GM12878 (cell line): ENCODE data around the gene JADE2. TPM values are rescaled to one million over a fixed set of nuclear protein-coding genes. Genes with fewer than 3 reads are reported as not detected.

ENCODE experiments used
- ATAC-seq: fragments of 200-7000 bp; cut with Tn5 transposase; 3 replicates; pipeline ENCODE4 v1.9.1; 2020; ENCODE audit warnings: mild to moderate bottlenecking, moderate library complexity
- BruUV-seq: library from RNA; stranded (reverse); fragments of 400-500 nt; replicated peaks from 2 replicates; lab custom pipeline; 2021; lab: Mats Ljungman, UMichigan
- CTCF ChIA-PET: fragments of 300-600 bp; sonication (Branson Sonifier 250); formaldehyde crosslinking; extraction: SDS; loops from one replicate; lab custom pipeline; 2021; ENCODE audit warnings: inconsistent platforms; lab: Yijun Ruan, JAX
- POLR2A ChIA-PET: fragments of 350-600 bp; formaldehyde crosslinking; extraction: SDS; loops from one replicate; lab custom pipeline; 2021; ENCODE audit warnings: inconsistent platforms; lab: Charles Lee
- RAD21 ChIA-PET: fragments of 300-600 bp; sonication (Branson Sonifier 250); formaldehyde crosslinking; loops from one replicate; lab custom pipeline; 2023; ENCODE audit warnings: antibody characterized with exemption; ENCODE audit not compliant: unreplicated experiment; lab: Charles Lee
- SMC1A ChIA-PET: fragments of 300-600 bp; sonication (Branson Sonifier 250); formaldehyde crosslinking; loops from one replicate; lab custom pipeline; 2023; ENCODE audit not compliant: unreplicated experiment, uncharacterized antibody; lab: Charles Lee
- DNase-seq: peaks from one replicate; pipeline ENCODE4 v3.0.0-alpha.2; 2011; ENCODE audit warnings: low read depth, low spot score
- FAIRE-seq: peaks from 3 replicates; lab custom pipeline; 2011; peaks lifted over from hg19 to GRCh38; lab: Jason Lieb, UNC
- H2AFZ ChIP-seq: 2 replicates; pipeline ENCODE4 v1.6.0; 2011; ENCODE audit warnings: low read depth, low read length, control low read depth; ENCODE audit not compliant: control insufficient read depth
- H3K27ac ChIP-seq: 2 replicates; pipeline ENCODE4 v1.5.1; 2011; ENCODE audit warnings: control low read depth; ENCODE audit not compliant: control insufficient read depth, insufficient read depth
- H3K27me3 ChIP-seq, 2 experiments: replicated peaks in 1 of 2; 2 replicates each; pipeline versions ENCODE4 v1.6.0 to v1.6.1; 2011; ENCODE audit warnings: low read length in 1 of 2; ENCODE audit not compliant: control insufficient read depth in 2 of 2, insufficient read depth in 2 of 2
- H3K36me3 ChIP-seq, 2 experiments: 2 replicates each; pipeline ENCODE4 v1.5.1; 2011; ENCODE audit warnings: low read length in 1 of 2; ENCODE audit not compliant: control insufficient read depth in 2 of 2, insufficient read depth in 2 of 2
- H3K4me1 ChIP-seq: 2 replicates; pipeline ENCODE4 v1.6.1; 2011; ENCODE audit warnings: mild to moderate bottlenecking, low read length, moderate library complexity, mixed read lengths; ENCODE audit not compliant: control insufficient read depth, insufficient read depth
- H3K4me2 ChIP-seq: 2 replicates; pipeline ENCODE4 v1.6.0; 2011; ENCODE audit warnings: control low read depth; ENCODE audit not compliant: control insufficient read depth, insufficient read depth
- H3K4me3 ChIP-seq: fragments of 200-600 bp; sonication (generic); 2 replicates; pipeline ENCODE4 v1.5.1; 2016
- H3K79me2 ChIP-seq: 2 replicates; pipeline ENCODE4 v1.6.0; 2011; ENCODE audit warnings: low read length; ENCODE audit not compliant: control insufficient read depth, insufficient read depth
- H3K9ac ChIP-seq: 2 replicates; pipeline ENCODE4 v1.8.0; 2011; ENCODE audit warnings: low read length, control low read depth, mixed read lengths; ENCODE audit not compliant: control insufficient read depth, insufficient read depth
- H3K9me3 ChIP-seq: replicated peaks from 3 replicates; pipeline ENCODE4 v1.5.1; 2011; ENCODE audit warnings: mild to moderate bottlenecking, low read length; ENCODE audit not compliant: control insufficient read depth, insufficient read depth
- H4K20me1 ChIP-seq: 2 replicates; pipeline ENCODE4 v1.6.0; 2011; ENCODE audit not compliant: control insufficient read depth, insufficient read depth
- ATF3 ChIP-seq: IDR thresholded peaks from 2 replicates; pipeline ENCODE4 v1.6.1; 2011; ENCODE audit warnings: low read depth, mild to moderate bottlenecking, low read length, moderate library complexity, borderline replicate concordance; ENCODE audit errors: extremely low read depth
- E2F4 ChIP-seq: IDR thresholded peaks from 2 replicates; pipeline ENCODE4 v1.6.1; 2012; ENCODE audit warnings: low read depth, low read length, improper control_type of control experiment
- ESRRA ChIP-seq: IDR thresholded peaks from 2 replicates; pipeline ENCODE4 v1.6.1; 2012; ENCODE audit warnings: mild to moderate bottlenecking, low read length, improper control_type of control experiment
- FOXK2 ChIP-seq: fragments of 450-650 bp; IDR thresholded peaks from 2 replicates; pipeline ENCODE4 v1.6.1; 2017; ENCODE audit warnings: mild to moderate bottlenecking, moderate library complexity
- JUNB ChIP-seq: IDR thresholded peaks from 2 replicates; pipeline ENCODE4 v1.6.1; 2016; ENCODE audit warnings: antibody characterized with exemption, mild to moderate bottlenecking
- JUND ChIP-seq: IDR thresholded peaks from 2 replicates; pipeline ENCODE4 v1.6.1; 2012; ENCODE audit warnings: low read depth, mild to moderate bottlenecking, low read length, improper control_type of control experiment, moderate library complexity
- MAX ChIP-seq: IDR thresholded peaks from 2 replicates; pipeline ENCODE4 v1.6.1; 2012; ENCODE audit warnings: low read depth, low read length, improper control_type of control experiment
- NR2C2 ChIP-seq: IDR thresholded peaks from 2 replicates; pipeline ENCODE4 v1.6.1; 2011; ENCODE audit warnings: borderline replicate concordance, low read depth; ENCODE audit not compliant: control insufficient read depth, insufficient read length
- POU2F2 ChIP-seq: IDR thresholded peaks from 3 replicates; pipeline ENCODE4 v1.6.1; 2011; ENCODE audit warnings: low read depth, mild to moderate bottlenecking, low read length, borderline replicate concordance
- RAD51 ChIP-seq: fragments of 450-650 bp; IDR thresholded peaks from 2 replicates; pipeline ENCODE4 v1.6.1; 2016; ENCODE audit warnings: moderate library complexity, mild to moderate bottlenecking, inconsistent platforms
- RBBP5 ChIP-seq: fragments of 200-600 bp; sonication (generic); conservative IDR thresholded peaks from 2 replicates; pipeline ENCODE4 v1.6.1; 2016
- RCOR1 ChIP-seq: conservative IDR thresholded peaks from 2 replicates; pipeline ENCODE4 v1.6.1; 2012; ENCODE audit warnings: low read depth, low read length, improper control_type of control experiment
- RUNX3 ChIP-seq: IDR thresholded peaks from 2 replicates; pipeline ENCODE4 v1.6.1; 2012; ENCODE audit warnings: low read length, inconsistent platforms
- SUPT20H ChIP-seq: IDR thresholded peaks from 2 replicates; pipeline ENCODE4 v1.6.1; 2011; ENCODE audit warnings: low read depth, mild to moderate bottlenecking, low read length, moderate library complexity, borderline replicate concordance; ENCODE audit not compliant: control insufficient read depth
- WRNIP1 ChIP-seq: IDR thresholded peaks from 2 replicates; pipeline ENCODE4 v1.6.1; 2011; ENCODE audit warnings: low read depth, low read length, improper control_type of control experiment, borderline replicate concordance
- ZBTB11 ChIP-seq: fragments of 450-650 bp; formaldehyde crosslinking; IDR thresholded peaks from 2 replicates; pipeline ENCODE4 v1.5.0; 2022; ENCODE audit warnings: mild to moderate bottlenecking, missing genetic modification characterization
- WGBS: methylation state at CpG from one replicate; pipeline ENCODE4 v1.1.6; 2016; ENCODE audit warnings: low lambda C conversion rate; ENCODE audit not compliant: insufficient replicate concordance, insufficient coverage; ENCODE audit errors: missing lambda C conversion rate; 5-methylcytosine and 5-hydroxymethylcytosine counted together
- in situ Hi-C: fragments of 300-500 bp; cut with MboI; formaldehyde crosslinking; loops from 9 replicates; pipeline ENCODE4 v1.14.3; 2018; ENCODE audit warnings: mixed read lengths
- intact Hi-C: fragments of 100-400 bp; cut with micrococcal nuclease; formaldehyde crosslinking; loops from one replicate; pipeline ENCODE4 v1.14.2; 2022; ENCODE audit not compliant: unreplicated experiment
- polyA plus RNA-seq, 11 experiments: library from polyadenylated mRNA; depleted of rRNA in 4 of 11; unstranded in 6 of 11; stranded (reverse) in 5 of 11; fragments of >200 nt; fragmentation: Nextera tagmentation in 4 of 11; fragmentation: Illumina TruSeq in 1 of 11; extraction: Ambion mirVana in 4 of 11; extraction: Trizol in 1 of 11; gene quantifications; 1 replicate in 1 of 11; 2 replicates in 10 of 11; pipeline versions ENCODE4 v1.2.1 to v1.2.3, GENCODE V29; 2011 to 2016; ENCODE audit warnings: inconsistent platforms in 2 of 11, missing spikeins in 2 of 11, low read depth in 1 of 11
- total RNA-seq, 4 experiments: library from RNA; depleted of rRNA in 3 of 4; stranded (reverse); fragments of >200 nt in 3 of 4; fragmentation: Illumina TruSeq in 1 of 4; extraction: Trizol in 1 of 4; gene quantifications; 2 replicates each; pipeline versions ENCODE4 v1.2.1 to v1.2.3, GENCODE V29; 2013 to 2021

Gene JADE2
- total and polyA plus RNA-seq, 10 of the 15 experiments (the other 5 are each of a cell fraction or from before 2014, with no cell fraction given) = 1.5 to 67.0 (median 22.4) TPM

- TF ChIP-seq RCOR1 (no peak), E2F4 (no peak), SUPT20H (no peak), ESRRA (no peak)
- TF ChIP-seq, all 136 proteins: peak for 0
Observed at GRCh38 chr5:134547579-134547978, 22.1 kb downstream of the JADE2 start (continued).

- Histone ChIP-seq H3K9me3 (no peaks in the 10 kb centered on the region), H4K20me1 (no peaks in the 10 kb centered on the region), H3K79me2 (peaks cover 77% of the 10 kb centered on the region), H3K27ac (peak overlapping the region; percentile 35; the same call in 1 of the 2 replicates), H2AFZ (no peak overlapping the region), H3K4me3 (0 out of 2 replicates have a peak overlapping the region, but pooled peaks have one; percentile 8), H3K9ac (no peak overlapping the region), H3K27me3 (no peaks in the 10 kb centered on the region), H3K4me1 (peaks cover 71% of the 10 kb centered on the region), H3K4me2 (peak overlapping the region; percentile 6), H3K36me3 (peaks cover 3 to 7% of the 10 kb centered on the region in 2 experiments; a peak in 3 of 4 replicates)
- no TSS peak for BruUV-seq
- POLR2A ChIA-PET = interaction anchor here (0.5 to 2.0 kb wide), 3 partner anchors 17 to 400 kb away, joined by 5 to 11 read pairs (median 6); no protein-coding TSS in a partner anchor
- CTCF ChIA-PET = interaction anchor here (1.4 to 9.9 kb wide), 3 partner anchors 17 to 101 kb away, joined by 4 to 145 read pairs (median 11); partner anchors contain the start of gene JADE2
- RAD21 ChIA-PET = interaction anchor here (0.6 to 1.6 kb wide), 2 partner anchors 39 to 366 kb away, joined by 3 to 6 read pairs; no protein-coding TSS in a partner anchor
- intact Hi-C loops = no loop called here
- in situ Hi-C loops = no loop called here
- peak; percentile 84; the same call in 1 of the 3 replicates for TF ChIP-seq POU2F2
- TF ChIP-seq NR2C2 = no peak
- no peak for TF ChIP-seq ZBTB11 (CRISPR knock-in tag)
- TF ChIP-seq JUNB = no peak
- no peak for TF ChIP-seq JUND
- TF ChIP-seq RAD51 = 0 out of 2 replicates have a peak, but pooled peaks have one; percentile 14
- TF ChIP-seq ATF3 = no peak
- 0 out of 2 replicates have a peak, but pooled peaks have one; percentile 12 for TF ChIP-seq RUNX3
- no peak for TF ChIP-seq RBBP5
- TF ChIP-seq WRNIP1 = no peak
- TF ChIP-seq FOXK2 = no peak
- 0 out of 2 replicates have a peak, but pooled peaks have one; percentile 37 for TF ChIP-seq MAX
- ATAC-seq = no peak
- WGBS = 35% methylated on average over 13 of the region's 13 CpGs
- DNase-seq = no peak
- SMC1A ChIA-PET = interaction anchor here (1.5 to 8.8 kb wide), 3 partner anchors 7 to 19 kb away, joined by 4 to 148 read pairs (median 10); partner anchors contain the start of gene JADE2
- no peak for FAIRE-seq
Observed at GRCh38 chr5:134547999-134548658, 22.7 kb downstream of the JADE2 start.
